GM18517 (cell line): Measurements from ENCODE around the gene PRRT1B.

ENCODE experiments used
- ATAC-seq: cut with Tn5 transposase; IDR thresholded peaks from one replicate; pipeline ENCODE4 v1.9.1; 2021; ENCODE audit warnings: mild to moderate bottlenecking, moderate library complexity; ENCODE audit not compliant: unreplicated experiment

The PRRT1B gene

GRCh38 chr9:131578731-131579504, 33.6 kb downstream of the PRRT1B start:
- ATAC-seq = peak; percentile 50

DNA sequence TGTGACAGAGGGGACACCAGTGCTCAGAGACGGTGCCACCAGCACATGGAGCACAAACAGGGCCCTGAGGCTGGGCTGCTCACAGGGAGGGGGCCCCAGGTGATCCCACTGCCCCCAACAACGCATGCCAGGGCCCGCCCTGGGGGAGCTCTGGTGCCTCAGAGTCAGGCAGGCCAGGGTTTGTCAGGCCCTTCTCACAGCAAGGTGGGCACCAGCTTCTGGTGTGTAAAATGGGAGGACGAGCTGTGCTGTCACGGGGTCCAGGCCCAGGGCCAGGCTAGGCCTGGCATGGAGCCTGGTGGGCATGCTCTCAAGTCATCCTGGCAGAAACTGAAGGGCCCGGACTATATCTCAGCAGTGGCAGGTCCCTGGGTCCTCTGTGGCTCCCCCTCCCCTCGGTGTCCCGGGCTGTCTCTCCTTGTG, 34.5 kb downstream of the PRRT1B start:
- no peak for ATAC-seq

DNA sequence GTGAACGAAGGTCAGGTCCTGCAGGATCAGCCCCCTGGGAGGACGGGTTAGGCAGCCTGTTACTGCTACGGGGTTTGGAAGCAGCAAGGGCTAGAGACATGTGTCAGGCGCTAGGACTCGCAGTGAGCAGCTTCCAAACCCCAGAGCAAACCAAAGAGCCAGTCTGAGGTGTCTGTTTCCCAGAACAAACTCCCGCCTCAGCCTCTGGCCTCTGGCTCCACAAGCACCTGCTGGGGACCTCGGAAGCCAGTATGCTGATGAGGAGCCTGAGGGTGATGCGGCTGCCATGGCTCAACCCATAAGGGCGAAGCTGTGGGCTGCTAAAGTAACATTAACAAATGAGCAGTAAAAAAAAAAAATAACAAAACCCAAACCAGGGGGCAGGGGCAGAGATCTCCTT, 35.0 kb downstream of the PRRT1B start:
- ATAC-seq = no peak

GRCh38 chr9:131582056-131582455, 36.7 kb downstream of the PRRT1B start:
- no peak for ATAC-seq

DNA sequence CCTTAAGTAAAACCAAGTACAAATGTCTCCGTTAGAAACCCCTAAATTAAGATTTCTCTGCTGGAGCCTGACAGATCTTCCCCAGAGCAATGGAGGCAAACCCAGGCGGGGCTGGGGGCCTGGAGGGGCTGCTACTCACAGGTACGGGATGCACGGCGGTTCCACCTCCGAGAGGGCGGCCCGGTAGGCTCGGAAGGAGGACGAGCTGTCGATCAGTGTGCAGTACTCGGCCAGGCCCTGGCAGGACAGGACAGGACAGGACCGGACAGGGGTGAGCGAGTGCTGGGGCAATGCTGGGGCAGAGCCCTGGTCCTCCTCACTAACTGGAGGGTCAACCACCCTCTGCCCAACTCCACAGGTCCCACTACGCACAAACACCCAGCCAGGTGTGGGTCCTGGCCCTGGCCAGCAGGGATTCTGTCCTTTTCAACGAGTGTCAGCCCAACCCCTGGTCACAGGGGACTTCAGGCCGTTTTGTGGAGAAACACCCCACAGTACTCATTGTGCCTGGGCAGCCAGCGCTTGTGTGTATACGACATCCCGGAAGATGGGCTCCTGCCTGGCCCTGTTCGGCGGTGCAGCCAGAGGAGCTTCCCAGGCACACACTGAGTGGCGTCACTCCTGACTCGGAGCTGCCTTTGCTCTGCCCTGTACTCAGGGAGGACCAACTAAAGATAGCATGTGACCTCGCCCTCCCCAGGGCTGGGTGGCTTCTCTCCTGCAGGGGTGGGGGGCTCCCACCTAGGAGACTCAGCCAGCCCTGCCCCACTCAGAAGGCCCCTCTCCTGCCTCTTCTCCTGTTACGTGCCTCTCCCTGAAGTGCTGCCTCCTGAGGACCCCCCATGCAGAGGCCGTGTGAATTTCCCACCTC, 37.4 kb downstream of the PRRT1B start:
- ATAC-seq = no peak

DNA sequence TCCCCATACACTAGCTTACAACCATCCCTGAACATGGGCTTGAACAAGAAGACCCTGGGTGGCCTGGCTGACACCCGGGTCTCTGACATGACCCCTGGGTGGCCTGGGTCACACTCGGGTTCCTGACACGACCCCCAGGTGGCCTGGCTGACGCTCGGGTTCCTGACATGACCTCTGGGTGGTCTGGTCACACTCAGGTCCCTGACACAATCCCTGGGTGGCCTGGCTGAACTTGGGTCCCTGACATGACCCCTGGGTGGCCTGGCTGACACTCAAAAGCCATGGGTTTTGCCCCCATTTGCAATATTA, 38.0 kb downstream of the PRRT1B start:
- ATAC-seq = no peak

- ATAC-seq = no peak
Observed at GRCh38 chr9:131583836-131584555, 38.7 kb downstream of the PRRT1B start.

GRCh38 chr9:131584858-131585257, 39.5 kb downstream of the PRRT1B start:
- ATAC-seq = no peak

DNA sequence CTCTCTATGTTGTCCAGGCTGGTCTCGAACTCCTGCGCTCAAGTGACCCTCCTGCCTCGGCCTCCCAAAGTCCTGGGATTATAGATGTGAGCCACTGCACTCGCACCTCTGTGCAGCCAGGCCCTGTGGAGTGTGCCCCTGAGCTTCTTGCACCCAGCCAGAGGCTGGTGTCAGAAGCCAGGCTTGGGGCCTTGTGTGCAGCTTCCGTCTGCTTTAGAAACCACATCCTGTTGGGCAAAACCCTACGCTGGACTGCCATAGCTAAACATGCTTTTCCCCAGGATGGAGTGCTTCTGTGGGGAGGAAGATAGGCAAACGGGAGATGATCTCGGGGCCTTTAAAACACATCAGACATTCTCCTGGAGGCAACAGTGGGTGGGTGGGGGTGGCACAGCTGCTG, 40.1 kb downstream of the PRRT1B start:
- ATAC-seq = no peak

DNA sequence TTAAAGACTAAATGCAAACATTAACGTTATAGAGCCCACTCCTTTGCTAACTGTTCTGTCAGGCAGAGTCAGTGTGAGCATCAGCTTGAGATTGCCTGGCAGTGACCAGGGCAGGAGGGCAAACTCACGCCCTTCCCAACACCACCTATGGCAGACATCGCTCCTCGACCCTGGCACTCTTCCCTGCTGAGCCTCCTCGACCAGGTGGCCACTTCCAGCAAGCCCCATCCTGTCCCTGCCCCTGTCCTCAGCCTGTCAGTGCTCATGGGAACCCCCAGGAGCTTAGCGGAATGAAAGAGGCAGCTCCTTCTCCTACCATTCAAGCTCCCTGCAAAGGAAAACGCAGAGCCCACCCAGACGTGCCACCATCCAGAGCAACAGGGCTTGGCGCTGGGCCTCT, 42.0 kb downstream of the PRRT1B start:
- no peak for ATAC-seq

- no peak for ATAC-seq
Observed at GRCh38 chr9:131587906-131588305, 42.6 kb downstream of the PRRT1B start.

DNA sequence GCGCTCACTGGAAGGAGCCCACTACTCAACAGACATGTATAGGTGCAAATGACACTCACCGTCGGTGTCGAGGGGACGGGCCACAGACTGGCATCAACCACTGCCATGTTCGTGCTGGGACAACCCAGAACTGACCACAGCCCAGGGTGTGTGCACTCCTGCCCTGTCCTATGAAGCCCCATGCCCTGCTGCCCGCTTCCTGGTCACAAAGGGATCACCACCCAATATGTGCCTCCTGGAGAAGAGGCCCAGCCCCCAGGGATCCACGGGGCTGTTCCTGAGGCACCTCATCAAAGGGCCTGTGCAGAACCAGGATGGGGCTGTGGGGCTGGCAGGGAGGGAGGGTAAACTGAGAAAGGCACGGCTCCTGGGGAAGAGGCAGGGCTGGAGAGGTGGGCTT, 43.1 kb downstream of the PRRT1B start:
- no peak for ATAC-seq

- no peak for ATAC-seq
Observed at GRCh38 chr9:131589124-131589711, 43.9 kb downstream of the PRRT1B start.

GRCh38 chr9:131589993-131590392, 44.7 kb downstream of the PRRT1B start:
- no peak for ATAC-seq

DNA sequence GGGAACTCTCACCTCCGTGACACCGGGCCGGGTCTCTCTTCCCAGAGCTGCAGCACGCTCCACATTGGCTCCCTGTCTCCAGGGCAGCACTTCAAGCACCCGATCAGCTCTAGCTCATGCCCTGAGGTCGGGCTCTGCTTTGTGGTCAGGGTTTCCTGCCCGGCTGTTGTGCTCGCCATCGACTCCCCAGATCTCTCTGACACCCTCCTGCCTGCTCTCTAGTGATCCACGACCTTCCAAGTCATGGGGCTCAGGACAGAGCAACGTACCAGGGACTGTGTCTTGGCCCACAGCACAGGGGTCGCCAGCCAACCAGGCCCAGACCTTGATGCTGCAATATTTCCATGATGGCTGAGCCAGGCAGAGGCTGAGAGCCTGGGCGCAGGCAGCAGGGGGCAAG, 45.1 kb downstream of the PRRT1B start:
- ATAC-seq = no peak

GRCh38 chr9:131590907-131591844, 45.9 kb downstream of the PRRT1B start:
- no peak for ATAC-seq

DNA sequence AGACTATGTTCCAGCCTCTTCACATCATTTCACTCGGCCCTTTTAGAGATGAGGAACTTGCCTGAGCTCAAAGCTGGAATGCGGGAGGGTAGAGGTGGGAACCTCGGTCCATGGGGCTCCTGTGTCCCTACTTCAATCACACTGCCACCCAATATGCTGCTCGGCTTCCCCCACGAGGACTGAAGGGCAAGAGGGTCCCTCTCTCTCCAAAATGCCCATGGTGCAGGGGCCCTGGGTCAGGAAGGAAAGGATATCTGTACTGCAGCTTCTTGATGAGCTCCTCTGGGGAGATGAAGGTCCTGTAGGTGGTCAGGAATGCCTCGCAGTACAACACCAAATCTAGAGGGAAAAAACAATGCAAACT, 46.5 kb downstream of the PRRT1B start:
- ATAC-seq = no peak

DNA sequence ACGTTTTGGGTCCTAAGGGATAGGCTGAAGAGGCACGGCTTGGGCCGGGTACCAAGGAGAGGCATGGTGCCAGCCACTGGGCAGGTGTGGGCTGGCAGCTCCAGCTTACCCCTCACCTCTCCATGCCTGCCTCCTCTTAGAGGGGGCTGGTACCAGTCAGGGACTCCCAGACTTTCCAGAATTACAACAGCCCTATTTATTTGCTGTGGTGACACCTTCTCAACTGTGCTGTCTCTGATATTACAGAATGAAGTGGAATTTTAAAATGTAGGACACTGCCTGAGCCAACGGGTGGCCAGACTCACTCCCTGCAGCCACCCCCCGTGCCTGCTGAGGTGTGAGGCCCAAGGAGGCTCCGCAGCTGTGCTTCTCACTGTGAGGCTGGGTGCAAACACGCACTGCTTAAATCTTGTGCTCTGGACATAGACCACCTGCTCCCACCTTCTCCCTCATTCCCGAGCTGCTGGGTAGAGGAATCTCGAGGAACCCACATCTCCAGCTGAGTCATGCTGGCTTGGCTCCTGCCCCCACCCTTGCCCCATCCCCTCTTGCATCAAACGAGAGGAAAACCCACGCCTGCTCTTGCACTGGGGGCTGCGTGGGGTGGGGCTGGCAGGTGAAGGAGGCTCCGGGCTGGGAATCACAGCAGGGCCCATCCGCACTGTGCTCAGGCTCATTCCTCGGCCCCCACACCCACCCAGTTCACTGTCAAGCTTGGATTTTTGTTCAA, 47.9 kb downstream of the PRRT1B start:
- no peak for ATAC-seq

DNA sequence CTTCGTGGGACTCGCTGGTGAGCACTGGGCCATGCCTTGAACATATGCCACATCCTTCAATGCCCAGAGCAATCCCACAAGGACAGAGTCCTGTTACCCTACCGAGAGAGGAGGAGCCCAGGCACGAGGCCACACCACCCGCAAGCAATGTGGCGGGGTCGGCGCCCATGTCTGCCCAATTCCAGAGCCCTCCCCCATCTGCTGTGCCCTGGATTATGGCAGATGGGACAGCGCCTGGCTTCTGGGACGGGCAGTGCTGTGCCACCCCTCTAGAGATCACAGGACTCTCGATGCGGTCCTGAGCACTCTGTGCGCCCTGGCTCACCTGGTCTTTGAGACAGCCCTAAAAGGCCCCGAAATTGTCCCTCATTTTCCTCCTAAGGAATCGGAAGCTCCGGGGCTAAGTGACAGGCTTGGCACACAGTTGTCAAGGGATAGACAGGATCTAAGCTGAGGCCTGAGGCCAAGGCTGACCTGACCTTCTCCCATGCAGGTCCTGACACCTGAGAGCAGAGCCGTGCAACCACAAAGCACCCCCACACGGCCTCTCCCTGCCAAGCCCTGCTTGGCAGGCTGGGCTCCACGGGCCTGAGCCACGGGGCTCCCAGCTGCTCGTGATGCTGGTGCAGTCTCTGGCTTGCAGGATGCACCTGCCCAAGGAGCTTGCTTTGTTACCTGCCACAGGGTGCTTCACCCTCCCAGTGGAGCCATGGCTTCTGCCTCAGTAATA, 48.8 kb downstream of the PRRT1B start:
- no peak for ATAC-seq
